GM21529 (cell line): ENCODE results near the gene E2F2.
"Not testable (repeated sequence)": the region's sequence is repeated elsewhere in the genome, so short reads cannot be mapped to it uniquely, and the experiment has no call there.

ENCODE experiments used
- ATAC-seq: cut with Tn5 transposase; IDR thresholded peaks from one replicate; pipeline ENCODE4 v1.9.1; 2021; ENCODE audit not compliant: unreplicated experiment

The E2F2 gene

GRCh38 chr1:23525558-23526250, 5.3 kb downstream of the E2F2 start:
- no peak for ATAC-seq

GRCh38 chr1:23524716-23525401, 6.2 kb downstream of the E2F2 start:
- no peak for ATAC-seq

GRCh38 chr1:23524163-23524562, 6.9 kb downstream of the E2F2 start:
- ATAC-seq = no peak

GRCh38 chr1:23522244-23522982, 8.6 kb downstream of the E2F2 start:
- ATAC-seq = no peak

GRCh38 chr1:23521588-23521987, 9.4 kb downstream of the E2F2 start:
- ATAC-seq = no peak

- no peak for ATAC-seq
These were observed 13.5 kb downstream of the E2F2 start for GRCh38 chr1:23517581-23517980.

GRCh38 chr1:23515905-23516304, 15.1 kb downstream of the E2F2 start:
- ATAC-seq = no peak

- no peak for ATAC-seq
These were observed 16.8 kb downstream of the E2F2 start for GRCh38 chr1:23514111-23514679.

GRCh38 chr1:23509896-23510295, 21.1 kb downstream of the E2F2 start:
- ATAC-seq = no peak

GRCh38 chr1:23506376-23507107, 24.5 kb downstream of the E2F2 start:
- no peak for ATAC-seq

GRCh38 chr1:23505851-23506250, 25.2 kb downstream of the E2F2 start:
- no peak for ATAC-seq

- ATAC-seq = not testable (repeated sequence)
These were observed 26.9 kb downstream of the E2F2 start for GRCh38 chr1:23504156-23504555.

GRCh38 chr1:23502951-23503350, 28.1 kb downstream of the E2F2 start:
- no peak for ATAC-seq

- ATAC-seq = no peak
These were observed 30.6 kb downstream of the E2F2 start for GRCh38 chr1:23500466-23500865.

GRCh38 chr1:23497777-23498439, 33.1 kb downstream of the E2F2 start:
- no peak for ATAC-seq

- no peak for ATAC-seq
These were observed 34.4 kb downstream of the E2F2 start for GRCh38 chr1:23496490-23497181.

GRCh38 chr1:23494836-23495235, 36.2 kb downstream of the E2F2 start:
- not testable (repeated sequence) for ATAC-seq

GRCh38 chr1:23492776-23493175, 38.3 kb downstream of the E2F2 start:
- not testable (repeated sequence) for ATAC-seq

GRCh38 chr1:23492132-23492720, 38.8 kb downstream of the E2F2 start:
- no peak for ATAC-seq
